ENCODE data around the gene ATRNL1.
"Not testable (repeated sequence)": the region's sequence is repeated elsewhere in the genome, so short reads cannot be mapped to it uniquely, and the experiment has no call there.

The ATRNL1 gene

DNA sequence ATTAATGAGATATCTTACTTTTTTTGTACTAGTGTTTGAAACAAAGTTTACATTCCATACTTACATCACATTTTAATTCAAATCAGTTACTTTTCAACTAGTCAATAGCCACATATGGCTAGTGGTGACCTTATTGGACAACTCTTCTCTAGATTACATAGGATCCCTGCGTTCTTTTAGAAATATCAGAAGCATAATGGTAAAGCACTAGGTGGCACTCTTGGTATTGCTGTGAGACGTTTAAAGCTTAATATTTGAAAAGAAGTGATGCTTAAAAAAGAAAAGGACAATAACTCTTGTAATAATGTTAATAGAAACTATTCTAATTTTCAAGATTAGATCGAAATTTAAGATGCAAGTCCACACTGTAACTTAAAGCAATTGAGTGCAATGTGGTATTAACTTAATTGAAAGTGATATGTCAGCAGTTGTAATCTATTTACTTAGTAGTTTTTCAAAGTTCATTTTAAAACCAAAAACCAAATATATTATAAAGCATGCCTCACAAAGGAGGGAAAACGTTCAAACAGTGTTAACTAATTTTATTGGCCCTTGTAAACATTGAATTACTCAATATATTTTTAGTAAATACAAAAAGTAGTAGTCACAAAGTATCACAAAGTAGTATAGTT lies 339.1 kb downstream of the ATRNL1 start:
- DNase-seq (ENCODE audit: low spot score): peak; percentile 3

GRCh38 chr10:115436999-115437398 lies 343.8 kb downstream of the ATRNL1 start:
- DNase-seq (ENCODE audit: low spot score): no peak

DNA sequence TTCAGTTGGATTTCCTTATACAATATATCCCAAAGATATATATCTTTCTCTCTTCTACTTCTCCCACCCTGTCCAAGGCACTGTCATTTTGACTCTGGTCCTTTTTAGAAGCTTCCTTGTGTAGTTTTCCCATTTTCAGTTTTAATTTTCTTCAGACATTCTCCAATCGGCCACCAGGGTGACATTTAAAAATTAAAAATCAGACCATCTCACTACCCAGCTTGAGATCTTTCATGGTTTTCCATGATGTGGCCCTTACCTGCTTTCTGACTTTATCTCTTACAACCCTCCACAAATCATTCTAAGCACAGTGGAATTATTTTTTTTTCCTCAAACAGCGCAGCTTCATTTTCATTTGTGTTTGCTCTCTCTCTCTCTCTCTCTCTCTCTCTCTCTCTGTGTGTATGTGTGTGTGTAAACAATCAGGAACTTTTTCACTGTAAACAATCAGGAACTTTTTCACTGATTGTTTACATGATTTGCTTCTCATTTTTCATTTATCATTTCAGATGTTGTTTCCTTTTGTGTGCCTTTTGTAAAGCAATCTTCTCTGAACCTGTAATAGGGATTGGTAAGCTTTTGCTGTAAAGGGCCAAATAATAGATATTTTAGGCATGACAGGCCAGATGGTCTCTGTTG lies 348.9 kb downstream of the ATRNL1 start:
- no peak for DNase-seq (ENCODE audit: low spot score)

- DNase-seq (ENCODE audit: low spot score): no peak
These were observed 363.6 kb downstream of the ATRNL1 start for GRCh38 chr10:115456812-115457211.

GRCh38 chr10:115483294-115483693 lies 390.1 kb downstream of the ATRNL1 start:
- no peak for DNase-seq (ENCODE audit: low spot score)

GRCh38 chr10:115491526-115492140 lies 398.5 kb downstream of the ATRNL1 start:
- no peak for DNase-seq (ENCODE audit: low spot score)

GRCh38 chr10:115503546-115503945 lies 410.4 kb downstream of the ATRNL1 start:
- DNase-seq (ENCODE audit: low spot score): no peak

GRCh38 chr10:115514895-115515294 lies 421.7 kb downstream of the ATRNL1 start:
- no peak for DNase-seq (ENCODE audit: low spot score)

- no peak for DNase-seq (ENCODE audit: low spot score)
These were observed 432.0 kb downstream of the ATRNL1 start for GRCh38 chr10:115525141-115525540.

GRCh38 chr10:115527682-115528081 lies 434.5 kb downstream of the ATRNL1 start:
- DNase-seq (ENCODE audit: low spot score): not testable (repeated sequence)

DNA sequence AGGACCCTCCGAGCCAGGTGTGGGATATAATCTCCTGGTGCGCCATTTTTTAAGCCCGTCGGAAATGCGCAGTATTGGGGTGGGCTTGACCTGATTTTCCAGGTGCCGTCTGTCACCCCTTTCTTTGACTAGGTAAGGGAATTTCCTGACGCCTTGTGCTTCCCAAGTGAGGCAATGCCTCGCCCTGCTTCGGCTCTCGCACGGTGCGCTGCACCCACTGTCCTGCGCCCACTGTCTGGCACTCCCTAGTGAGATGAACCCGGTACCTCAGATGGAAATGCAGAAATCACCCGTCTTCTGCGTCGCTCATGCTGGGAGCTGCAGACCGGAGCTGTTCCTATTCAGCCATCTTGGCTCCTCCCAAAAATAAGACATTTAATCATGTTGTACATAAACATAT lies 443.2 kb downstream of the ATRNL1 start:
- DNase-seq (ENCODE audit: low spot score): not testable (repeated sequence)

- no peak for DNase-seq (ENCODE audit: low spot score)
These were observed 446.1 kb downstream of the ATRNL1 start for GRCh38 chr10:115539142-115539762.

GRCh38 chr10:115555887-115556402 lies 462.8 kb downstream of the ATRNL1 start:
- DNase-seq (ENCODE audit: low spot score): no peak

- DNase-seq (ENCODE audit: low spot score): no peak
These were observed 465.1 kb downstream of the ATRNL1 start for GRCh38 chr10:115558252-115558651.

DNA sequence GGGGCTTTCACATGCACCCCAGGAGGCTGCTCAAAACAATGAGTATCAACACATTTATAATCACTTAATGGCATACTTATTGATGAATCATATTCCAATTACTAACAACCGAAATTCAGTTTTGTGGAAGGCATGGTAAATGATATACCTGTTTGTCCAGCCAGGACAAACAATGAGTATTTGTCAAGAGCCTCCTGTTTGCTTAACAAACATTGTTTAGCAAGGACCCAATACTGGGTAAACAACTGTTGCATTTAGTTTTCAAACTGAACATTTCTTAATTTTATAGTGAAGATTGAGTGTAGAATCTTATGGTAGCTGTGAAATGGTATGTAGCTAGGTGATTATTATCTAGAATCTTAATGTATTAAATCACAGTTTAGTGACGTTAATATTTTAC lies 473.7 kb downstream of the ATRNL1 start:
- DNase-seq (ENCODE audit: low spot score): no peak

DNA sequence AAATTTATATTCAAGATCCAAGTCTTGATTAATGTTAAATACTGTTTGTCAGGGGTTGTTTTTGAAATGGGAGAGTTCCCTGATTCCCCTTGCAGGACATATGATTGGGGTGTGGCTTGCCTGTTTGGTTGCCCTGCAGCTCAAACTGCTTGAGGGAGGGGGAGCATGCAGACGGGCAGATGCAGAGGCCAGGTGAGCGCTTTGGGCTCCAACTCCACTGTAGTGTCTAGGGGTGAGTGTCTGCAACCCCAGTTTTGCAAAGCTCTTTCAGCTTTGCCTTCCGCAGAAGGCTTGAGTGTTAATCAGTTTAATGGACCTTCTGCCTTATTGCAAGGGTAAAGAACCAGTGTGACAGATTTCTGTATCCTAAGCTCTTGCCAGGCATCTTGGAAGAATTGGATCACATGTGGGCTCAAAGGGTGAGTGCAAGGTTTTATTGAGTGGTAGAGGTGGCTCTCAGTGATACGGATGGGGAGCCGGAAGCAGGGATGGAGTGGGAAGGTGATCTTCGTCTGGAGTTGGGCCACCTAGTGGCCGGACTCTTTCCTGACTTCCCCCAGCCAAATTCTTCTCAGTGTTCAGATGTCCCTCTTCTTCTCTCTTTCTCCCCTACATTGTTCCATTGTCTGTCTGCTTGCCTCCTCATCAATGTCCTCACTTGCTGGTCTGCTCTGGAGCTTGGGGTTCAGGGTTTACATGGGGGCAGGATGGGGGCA lies 479.7 kb downstream of the ATRNL1 start:
- no peak for DNase-seq (ENCODE audit: low spot score)

GRCh38 chr10:115580239-115580638 lies 487.1 kb downstream of the ATRNL1 start:
- DNase-seq (ENCODE audit: low spot score): no peak

GRCh38 chr10:115593060-115593459 lies 499.9 kb downstream of the ATRNL1 start:
- DNase-seq (ENCODE audit: low spot score): no peak

DNA sequence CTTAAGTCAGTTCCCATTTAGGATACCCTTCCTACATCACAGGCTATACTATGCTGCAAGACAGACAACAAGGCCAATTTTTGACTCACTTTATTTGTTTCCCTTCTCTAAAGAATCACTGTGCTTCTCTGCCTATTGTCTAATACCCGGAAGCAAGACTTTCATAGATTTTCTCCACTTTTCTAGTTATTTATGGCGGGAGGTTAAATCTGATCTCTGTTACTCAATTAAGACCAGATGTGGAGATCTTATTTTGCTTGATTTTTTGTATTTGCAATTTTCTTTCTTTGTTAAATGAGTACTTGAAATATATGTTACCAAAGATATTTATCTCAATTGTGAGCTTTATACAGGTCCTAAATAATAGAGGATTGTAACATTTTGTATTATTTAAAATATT lies 511.5 kb downstream of the ATRNL1 start:
- no peak for DNase-seq (ENCODE audit: low spot score)

GRCh38 chr10:115606086-115606485 lies 512.9 kb downstream of the ATRNL1 start:
- no peak for DNase-seq (ENCODE audit: low spot score)

DNA sequence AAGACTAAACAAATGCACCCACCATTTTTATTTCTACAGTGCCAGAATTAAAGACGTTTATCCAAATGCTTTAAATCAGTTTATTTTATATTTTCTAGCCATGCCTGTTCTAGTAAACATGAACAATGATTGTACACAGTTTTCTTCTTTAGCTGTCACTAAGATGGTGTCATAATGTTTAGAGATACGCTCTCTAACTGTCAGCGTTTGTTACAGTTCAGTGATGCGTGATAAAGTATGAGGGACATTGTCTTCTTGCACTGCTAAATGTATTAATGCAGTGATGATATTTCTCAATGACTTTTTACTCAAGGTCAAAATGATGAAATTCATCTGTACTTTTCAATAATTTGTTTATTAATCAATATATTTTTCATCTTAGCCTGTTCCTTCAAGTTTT lies 513.6 kb downstream of the ATRNL1 start:
- no peak for DNase-seq (ENCODE audit: low spot score)

DNA sequence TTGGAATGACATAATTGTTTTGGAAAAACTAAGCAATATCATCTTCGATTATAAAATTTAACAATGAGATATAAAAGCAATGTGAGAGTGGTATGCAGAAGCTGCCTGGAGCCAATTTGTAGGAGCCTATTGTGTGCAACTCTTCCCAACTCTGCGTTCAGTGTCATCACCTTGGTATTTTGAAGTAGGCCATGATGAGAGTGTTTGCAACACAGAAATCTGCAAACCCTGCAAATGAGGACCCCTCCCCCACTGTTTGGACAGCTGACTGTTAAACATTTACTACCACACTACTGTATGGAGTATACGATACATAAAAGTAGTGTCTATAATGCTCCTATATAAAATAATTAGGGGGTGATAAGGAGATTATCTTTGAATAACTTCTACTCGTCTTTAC lies 531.3 kb downstream of the ATRNL1 start:
- peak; percentile 2 for DNase-seq (ENCODE audit: low spot score)
